ENCODE results near the gene GAMT. TPM values are rescaled to one million over a fixed set of nuclear protein-coding genes. Genes with fewer than 3 reads are reported as not detected.

Gene GAMT
- total RNA-seq, 1 donor from 2014 or later = 56.4 TPM

DNA sequence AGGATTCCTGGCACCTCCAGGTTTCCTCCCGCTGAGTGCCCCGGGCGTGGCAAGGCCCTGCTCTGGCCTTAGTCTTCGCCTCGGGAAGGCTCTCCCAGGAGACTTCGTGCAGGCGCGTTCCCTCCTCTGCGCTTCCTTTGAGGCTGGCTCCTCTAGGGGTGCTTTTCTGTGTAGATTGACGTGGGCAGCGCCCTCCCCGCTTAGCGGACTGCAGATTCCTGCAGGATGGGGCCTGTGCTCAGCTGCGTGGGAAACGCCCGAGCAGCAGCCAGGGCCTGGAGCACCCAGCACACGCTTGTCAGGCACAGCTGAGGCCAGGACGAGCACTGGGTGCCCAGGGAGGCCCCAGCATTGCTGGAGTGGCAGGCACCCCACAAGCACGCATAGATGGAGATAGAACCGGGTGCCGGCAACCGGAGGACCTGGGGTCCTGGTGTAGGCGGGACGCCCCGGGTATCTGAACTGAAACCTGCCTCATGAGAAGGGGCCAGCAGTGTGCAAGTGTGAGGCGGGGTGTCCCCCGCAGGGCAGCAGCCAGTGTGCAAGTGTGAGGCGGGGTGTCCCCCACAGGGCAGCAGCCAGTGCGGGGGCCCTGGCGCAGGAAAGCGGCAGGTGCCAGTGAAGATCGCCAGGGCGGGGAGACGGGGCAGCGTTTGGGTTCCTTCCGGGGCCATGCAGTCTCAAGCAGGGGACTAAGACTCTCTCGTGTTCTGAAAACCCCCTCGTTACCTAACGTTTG, 14.2 kb downstream of the GAMT start:
- Histone ChIP-seq H3K4me3 (no peak overlapping the region), H3K36me3 (peaks cover 32 to 52% of the 10 kb centered on the region in 2 donors), H3K27ac (no peak overlapping the region), H3K9me3 (no peaks in the 10 kb centered on the region), H3K27me3 (no peaks in the 10 kb centered on the region), H3K4me1 (peaks cover 8 to 10% of the 10 kb centered on the region in 2 donors)
- TF ChIP-seq, protein P1, sequence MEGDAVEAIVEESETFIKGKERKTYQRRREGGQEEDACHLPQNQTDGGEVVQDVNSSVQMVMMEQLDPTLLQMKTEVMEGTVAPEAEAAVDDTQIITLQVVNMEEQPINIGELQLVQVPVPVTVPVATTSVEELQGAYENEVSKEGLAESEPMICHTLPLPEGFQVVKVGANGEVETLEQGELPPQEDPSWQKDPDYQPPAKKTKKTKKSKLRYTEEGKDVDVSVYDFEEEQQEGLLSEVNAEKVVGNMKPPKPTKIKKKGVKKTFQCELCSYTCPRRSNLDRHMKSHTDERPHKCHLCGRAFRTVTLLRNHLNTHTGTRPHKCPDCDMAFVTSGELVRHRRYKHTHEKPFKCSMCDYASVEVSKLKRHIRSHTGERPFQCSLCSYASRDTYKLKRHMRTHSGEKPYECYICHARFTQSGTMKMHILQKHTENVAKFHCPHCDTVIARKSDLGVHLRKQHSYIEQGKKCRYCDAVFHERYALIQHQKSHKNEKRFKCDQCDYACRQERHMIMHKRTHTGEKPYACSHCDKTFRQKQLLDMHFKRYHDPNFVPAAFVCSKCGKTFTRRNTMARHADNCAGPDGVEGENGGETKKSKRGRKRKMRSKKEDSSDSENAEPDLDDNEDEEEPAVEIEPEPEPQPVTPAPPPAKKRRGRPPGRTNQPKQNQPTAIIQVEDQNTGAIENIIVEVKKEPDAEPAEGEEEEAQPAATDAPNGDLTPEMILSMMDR (IDR thresholded peaks at IDR 0.05) = no peak
- intact Hi-C loops (cut with DNase I) = no loop called here
- no peak for DNase-seq (ENCODE audit: low spot score in 2 of 2)

DNA sequence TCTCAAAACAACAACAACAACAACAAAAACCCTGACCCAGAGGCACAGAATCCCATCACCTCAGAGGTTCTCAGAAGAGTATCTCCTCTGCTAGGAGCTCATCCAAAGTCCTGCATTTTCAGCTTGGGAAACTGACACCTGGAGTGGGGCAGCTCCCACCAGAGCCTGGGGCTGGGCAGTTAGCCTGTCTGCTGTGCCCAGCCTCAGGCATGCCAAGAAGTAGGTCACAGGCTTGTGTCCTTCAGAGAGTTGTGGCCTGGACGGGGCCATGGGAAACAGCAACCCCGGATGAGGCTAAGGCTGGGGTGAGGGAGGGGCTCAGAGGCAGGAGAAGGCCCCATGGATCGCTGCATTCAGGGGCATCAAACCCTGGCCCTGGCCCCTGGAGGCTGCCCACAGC, 15.5 kb downstream of the GAMT start:
- H3K4me3 ChIP-seq = no peak overlapping the region
- intact Hi-C loops (cut with DNase I) = no loop called here
- H3K27ac ChIP-seq = no peak overlapping the region
- no peaks in the 10 kb centered on the region for H3K27me3 ChIP-seq
- H3K4me1 ChIP-seq = peaks cover 8 to 10% of the 10 kb centered on the region in 2 donors
- H3K36me3 ChIP-seq = peaks cover 20 to 39% of the 10 kb centered on the region in 2 donors
- no peaks in the 10 kb centered on the region for H3K9me3 ChIP-seq
- TF ChIP-seq, protein P1 (IDR thresholded peaks at IDR 0.05) = no peak
- DNase-seq (ENCODE audit: low spot score in 2 of 2) = no peak

DNA sequence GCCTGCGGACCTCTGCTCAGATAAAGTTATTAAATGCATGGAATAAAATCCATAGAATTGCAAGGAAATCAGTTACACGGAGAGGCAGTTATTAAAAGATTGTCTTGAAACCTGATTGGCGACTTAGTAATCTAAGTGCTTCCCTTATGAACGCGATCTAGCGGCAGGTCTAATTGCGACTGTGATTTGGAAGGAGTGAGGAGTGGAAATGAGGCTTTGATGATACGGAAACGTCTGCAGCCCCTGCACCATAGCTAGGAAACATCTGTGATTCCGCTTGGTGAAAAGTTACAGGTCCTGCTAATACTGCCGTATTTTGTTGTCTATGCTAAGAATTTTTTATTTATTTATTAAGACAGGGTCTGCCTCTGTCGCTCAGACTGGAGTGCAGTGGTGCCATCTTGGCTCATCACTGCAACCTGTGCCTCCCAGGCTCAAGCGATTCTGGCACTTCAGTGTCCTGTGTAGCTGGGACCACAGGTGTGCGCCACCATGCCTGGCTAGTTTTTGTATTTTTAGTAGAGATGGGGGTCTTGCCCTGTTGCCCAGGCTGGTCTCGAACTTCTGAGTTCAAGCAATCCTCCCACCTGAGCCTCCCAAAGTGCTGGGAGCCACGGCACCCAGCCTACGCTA, 16.7 kb downstream of the GAMT start:
- intact Hi-C loops (cut with DNase I) = no loop called here
- no peak for DNase-seq (ENCODE audit: low spot score in 2 of 2)
- Histone ChIP-seq H3K27ac (peak overlapping the region; percentile 76 to 78), H3K4me3 (peak overlapping the region; percentile 81), H3K27me3 (no peaks in the 10 kb centered on the region), H3K9me3 (no peaks in the 10 kb centered on the region), H3K4me1 (peaks cover 8 to 10% of the 10 kb centered on the region in 2 donors), H3K36me3 (peaks cover 15 to 29% of the 10 kb centered on the region in 2 donors)
- TF ChIP-seq, protein P1 (IDR thresholded peaks at IDR 0.05) = no peak

DNA sequence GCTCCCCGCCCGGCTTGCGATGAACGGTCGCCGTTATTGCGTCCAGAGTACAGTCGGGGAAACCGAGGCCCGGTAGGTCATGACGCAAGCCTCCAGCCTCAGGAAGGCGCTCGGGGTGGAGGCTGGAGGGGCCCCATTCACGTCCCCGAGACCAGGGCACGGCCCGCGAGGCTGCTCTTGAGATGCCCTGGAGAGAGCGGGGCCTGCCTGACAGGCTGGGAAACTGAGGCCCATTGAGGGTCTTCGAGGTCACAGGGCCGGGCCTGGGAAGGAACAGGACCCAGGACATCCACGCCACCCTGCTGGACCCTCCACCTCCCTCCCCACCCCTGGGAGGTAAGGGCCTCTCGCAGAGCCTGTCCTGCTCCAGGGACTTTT, 17.3 kb downstream of the GAMT start:
- TF ChIP-seq, protein P1 (IDR thresholded peaks at IDR 0.05) = no peak
- peak overlapping the region; percentile 81 for H3K4me3 ChIP-seq
- intact Hi-C loops (cut with DNase I) = no loop called here
- no peak for DNase-seq (ENCODE audit: low spot score in 2 of 2)
- H3K27me3 ChIP-seq = no peaks in the 10 kb centered on the region
- no peaks in the 10 kb centered on the region for H3K9me3 ChIP-seq
- peak overlapping the region; percentile 76 to 78 for H3K27ac ChIP-seq
- peaks cover 9 to 24% of the 10 kb centered on the region in 2 donors for H3K36me3 ChIP-seq
- H3K4me1 ChIP-seq = peaks cover 8 to 10% of the 10 kb centered on the region in 2 donors

DNA sequence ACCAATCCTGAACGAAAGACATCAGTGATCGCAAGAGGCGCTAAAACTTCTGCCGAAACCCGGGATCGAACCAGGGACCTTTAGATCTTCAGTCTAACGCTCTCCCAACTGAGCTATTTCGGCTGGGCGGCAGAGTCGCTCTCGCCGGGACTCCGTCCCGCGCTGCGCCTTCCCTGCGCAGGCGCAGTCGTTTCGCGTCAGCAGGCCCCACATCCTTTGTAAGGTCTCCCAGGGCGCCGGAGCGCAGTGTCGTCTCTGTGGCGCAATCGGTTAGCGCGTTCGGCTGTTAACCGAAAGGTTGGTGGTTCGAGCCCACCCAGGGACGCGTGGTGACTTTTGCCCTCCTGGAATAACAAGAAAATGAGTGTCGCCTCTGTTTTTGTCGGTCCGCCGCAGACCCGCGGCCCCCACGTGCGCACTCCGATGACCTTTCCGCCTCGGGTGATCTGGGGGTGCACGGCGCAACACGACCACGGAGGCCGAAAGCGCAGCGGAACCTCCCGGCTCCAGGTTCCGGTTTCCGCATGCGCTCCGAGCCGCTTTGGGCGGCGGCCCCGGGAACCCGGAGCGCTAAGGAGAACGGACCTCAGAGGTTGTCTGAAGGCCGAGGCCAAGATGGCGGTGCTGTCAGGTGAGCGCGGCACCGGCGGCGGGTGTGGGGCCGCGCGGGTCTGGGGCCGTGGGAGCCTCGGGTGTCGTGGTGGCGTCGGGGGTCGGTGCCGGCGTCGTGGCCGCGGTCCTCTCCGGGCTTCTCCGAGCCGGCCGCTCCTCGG, 17.8 kb downstream of the GAMT start, which contains the start of gene NDUFS7:
TSS of gene NDUFS7 (plus strand) at position 596 of the 773 bp plus-strand sequence. CDS start at position 616, 20 bp downstream.
- intact Hi-C loops (cut with DNase I) = loop anchor here (1.0 kb wide), 4 partner anchors 24 to 96 kb away; partner anchors contain the start of genes C19orf25, DAZAP1 and RPS15
- Histone ChIP-seq H3K4me3 (peak within 1 kb of the TSS; percentile 81), H3K27ac (peak within 1 kb of the TSS; percentile 76 to 78), H3K4me1 (peaks cover 8 to 10% of the 10 kb centered on the region in 2 donors), H3K27me3 (no peaks in the 10 kb centered on the region), H3K9me3 (no peaks in the 10 kb centered on the region), H3K36me3 (peaks cover 4 to 18% of the 10 kb centered on the region in 2 donors)
- TF ChIP-seq, protein P1 (IDR thresholded peaks at IDR 0.05) = peak in 2 of 3 experiments; percentile 13 to 54
- DNase-seq (ENCODE audit: low spot score in 2 of 2) = peak; percentile 47 to 93
